ENCODE measurements around the gene TTYH2.

GRCh38 chr17:74201250-74201649 is 12.1 kb upstream of the TTYH2 start:
- TF ChIP-seq CTCF (conservative IDR thresholded peaks at IDR 0.05; ENCODE audit: low read depth in 2 of 2) (no peak), REST (IDR thresholded peaks at IDR 0.05; ENCODE audit: unreplicated experiment) (no peak), EZH2phosphoT487 (IDR thresholded peaks at IDR 0.05; ENCODE audit: unreplicated experiment) (no peak), EZH2 (IDR thresholded peaks at IDR 0.05; ENCODE audit: low read depth, unreplicated experiment) (no peak), POLR2AphosphoS5 (IDR thresholded peaks at IDR 0.05; ENCODE audit: low read depth) (no peak), ZNF331 (CRISPR knock-in tag; IDR thresholded peaks at IDR 0.05; ENCODE audit: low read depth) (no peak), NANOG (IDR thresholded peaks at IDR 0.05; ENCODE audit: borderline replicate concordance) (no peak), CREB1 (CRISPR knock-in tag; IDR thresholded peaks at IDR 0.05; ENCODE audit: low read depth) (no peak), JUNB (IDR thresholded peaks at IDR 0.05; ENCODE audit: unreplicated experiment) (no peak), ETS1 (IDR thresholded peaks at IDR 0.05) (no peak)
